HuH-7 (cell line): ENCODE results near the gene UTF1.

Experiments used
- DNase-seq: peaks from one replicate; pipeline ENCODE4 v3.0.0; 2011; ENCODE audit warnings: low spot score

The UTF1 gene

GRCh38 chr10:133196936-133197758 is 32.9 kb upstream of the UTF1 start:
- no peak for DNase-seq

GRCh38 chr10:133197786-133198185 is 32.2 kb upstream of the UTF1 start:
- no peak for DNase-seq

GRCh38 chr10:133198206-133198605 is 31.8 kb upstream of the UTF1 start:
- no peak for DNase-seq

GRCh38 chr10:133198621-133199487 is 31.2 kb upstream of the UTF1 start:
- DNase-seq, result no peak

- DNase-seq, result no peak
These were observed 30.5 kb upstream of the UTF1 start for GRCh38 chr10:133199488-133199885.

- no peak for DNase-seq
These were observed 29.9 kb upstream of the UTF1 start for GRCh38 chr10:133199992-133200611.

- DNase-seq, result no peak
These were observed 29.4 kb upstream of the UTF1 start for GRCh38 chr10:133200621-133201031.

- DNase-seq, result no peak
These were observed 28.7 kb upstream of the UTF1 start for GRCh38 chr10:133201151-133201947.

- DNase-seq, result no peak
These were observed 27.9 kb upstream of the UTF1 start for GRCh38 chr10:133201948-133202725.

GRCh38 chr10:133202778-133203651 is 27.0 kb upstream of the UTF1 start:
- DNase-seq, result no peak

GRCh38 chr10:133203652-133204195 is 26.3 kb upstream of the UTF1 start:
- DNase-seq, result no peak

GRCh38 chr10:133204226-133205015 is 25.6 kb upstream of the UTF1 start:
- DNase-seq, result no peak

GRCh38 chr10:133205146-133205545 is 24.9 kb upstream of the UTF1 start:
- no peak for DNase-seq

- no peak for DNase-seq
These were observed 23.5 kb upstream of the UTF1 start for GRCh38 chr10:133206356-133207040.

- DNase-seq, result no peak
These were observed 22.9 kb upstream of the UTF1 start for GRCh38 chr10:133207041-133207600.

- DNase-seq, result no peak
These were observed 22.4 kb upstream of the UTF1 start for GRCh38 chr10:133207627-133208026.

GRCh38 chr10:133208466-133208865 is 21.6 kb upstream of the UTF1 start:
- no peak for DNase-seq

- no peak for DNase-seq
These were observed 20.9 kb upstream of the UTF1 start for GRCh38 chr10:133209117-133209516.
